Islet of Langerhans (tissue), 1 donor: ENCODE results near the gene NEMP2.

Experiments
- FAIRE-seq: peaks from one replicate; lab custom pipeline; 2011; peaks lifted over from hg19 to GRCh38; lab: Jason Lieb, UNC

Gene NEMP2

GRCh38 chr2:190554357-190555006 is 20.0 kb upstream of the NEMP2 start:
- FAIRE-seq: no peak

- no peak for FAIRE-seq
These were observed 18.7 kb upstream of the NEMP2 start for GRCh38 chr2:190553254-190553653.

GRCh38 chr2:190551928-190552327 is 17.4 kb upstream of the NEMP2 start:
- FAIRE-seq: no peak

GRCh38 chr2:190550137-190550536 is 15.6 kb upstream of the NEMP2 start:
- no peak for FAIRE-seq

GRCh38 chr2:190547886-190548285 is 13.4 kb upstream of the NEMP2 start:
- FAIRE-seq: no peak

- FAIRE-seq: no peak
These were observed 12.2 kb upstream of the NEMP2 start for GRCh38 chr2:190546734-190547133.

GRCh38 chr2:190545555-190546385 is 11.2 kb upstream of the NEMP2 start:
- FAIRE-seq: no peak

GRCh38 chr2:190545093-190545492 is 10.6 kb upstream of the NEMP2 start:
- no peak for FAIRE-seq

- no peak for FAIRE-seq
These were observed 5.5 kb upstream of the NEMP2 start for GRCh38 chr2:190540048-190540447.

GRCh38 chr2:190538201-190538600 is 3.7 kb upstream of the NEMP2 start:
- no peak for FAIRE-seq

GRCh38 chr2:190537765-190538164 is 3.2 kb upstream of the NEMP2 start:
- FAIRE-seq: no peak

GRCh38 chr2:190535586-190535985 is 1.1 kb upstream of the NEMP2 start:
- FAIRE-seq: no peak

- FAIRE-seq: peak; percentile 80
These were observed 558 bp upstream of the NEMP2 start for GRCh38 chr2:190535121-190535439.

GRCh38 chr2:190533968-190534309 is 583 bp downstream of the NEMP2 start:
- FAIRE-seq: no peak

- FAIRE-seq: no peak
These were observed 1.2 kb downstream of the NEMP2 start for GRCh38 chr2:190533175-190533967.

- no peak for FAIRE-seq
These were observed 1.9 kb downstream of the NEMP2 start for GRCh38 chr2:190532581-190532980.

GRCh38 chr2:190530248-190530900 is 4.1 kb downstream of the NEMP2 start:
- no peak for FAIRE-seq

GRCh38 chr2:190529486-190530247 is 4.9 kb downstream of the NEMP2 start:
- no peak for FAIRE-seq

- FAIRE-seq: no peak
These were observed 6.0 kb downstream of the NEMP2 start for GRCh38 chr2:190528521-190529001.

- FAIRE-seq: no peak
These were observed 6.6 kb downstream of the NEMP2 start for GRCh38 chr2:190527918-190528317.

GRCh38 chr2:190527214-190527613 is 7.3 kb downstream of the NEMP2 start:
- FAIRE-seq: no peak
